Osteocyte (in vitro differentiated cells): ENCODE results near the gene KRTAP29-1. TPM values are rescaled to one million over a fixed set of nuclear protein-coding genes. Genes with fewer than 3 reads are reported as not detected.

Experiments
- DNase-seq: peaks from one replicate; pipeline ENCODE4 v3.0.0; 2021; ENCODE audit warnings: mixed read lengths; ENCODE audit not compliant: unreplicated experiment; ENCODE audit errors: extremely low spot score
- H3K27ac Mint-ChIP-seq: one replicate; pipeline ENCODE4 v1.8.0; 2021; ENCODE audit warnings: mild to moderate bottlenecking, mixed read lengths; ENCODE audit not compliant: unreplicated experiment
- H3K27me3 Mint-ChIP-seq: one replicate; pipeline ENCODE4 v1.8.0; 2021; ENCODE audit warnings: mixed read lengths; ENCODE audit not compliant: unreplicated experiment
- H3K36me3 Mint-ChIP-seq: one replicate; pipeline ENCODE4 v1.8.0; 2021; ENCODE audit warnings: mixed read lengths; ENCODE audit not compliant: unreplicated experiment
- H3K4me1 Mint-ChIP-seq: one replicate; pipeline ENCODE4 v1.8.0; 2021; ENCODE audit warnings: mixed read lengths; ENCODE audit not compliant: unreplicated experiment
- H3K4me3 Mint-ChIP-seq: one replicate; pipeline ENCODE4 v1.8.0; 2021; ENCODE audit warnings: mild to moderate bottlenecking, moderate library complexity, mixed read lengths; ENCODE audit not compliant: unreplicated experiment
- H3K9me3 Mint-ChIP-seq: one replicate; pipeline ENCODE4 v1.8.0; 2021; ENCODE audit warnings: mixed read lengths; ENCODE audit not compliant: unreplicated experiment
- CTCF ChIP-seq: fragments of 200-600 bp; sonication (generic); IDR thresholded peaks from 2 replicates; pipeline ENCODE4 v1.5.0; 2021; ENCODE audit warnings: antibody characterized with exemption, mild to moderate bottlenecking, moderate library complexity
- total RNA-seq: library from RNA; stranded (reverse); gene quantifications from 2 replicates; pipeline ENCODE4 v1.2.1, GENCODE V29; 2021

KRTAP29-1 gene
- total RNA-seq, 1 donor from 2014 or later, result not detected

GRCh38 chr17:41304091-41304490 is 1.4 kb upstream of the KRTAP29-1 start:
- no peak for TF ChIP-seq CTCF
- no peak overlapping the region for H3K4me3 Mint-ChIP-seq

DNA sequence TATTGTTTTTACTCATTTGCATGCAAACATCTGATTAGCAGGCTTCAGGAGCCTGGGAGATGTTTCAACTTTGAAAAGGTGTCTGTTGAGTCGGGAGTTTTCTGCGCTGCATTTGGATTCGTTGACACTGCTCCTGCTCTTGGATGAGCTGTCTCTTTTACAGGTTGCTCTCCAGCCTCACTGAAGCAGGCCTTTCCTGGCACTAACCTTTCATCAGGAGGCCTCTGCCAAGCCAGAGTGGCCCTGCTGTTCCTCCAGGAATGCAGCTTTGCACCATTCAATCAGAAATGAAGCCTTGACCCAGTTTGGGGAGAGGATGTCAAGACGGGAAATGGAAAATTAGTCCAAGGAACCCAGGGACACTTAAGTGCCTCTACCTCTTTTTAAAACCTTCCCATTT is 330 bp upstream of the KRTAP29-1 start:
- Mint-ChIP-seq H3K9me3 (no peaks in the 10 kb centered on the region), H3K4me3 (no peak overlapping the region), H3K4me1 (peaks cover 9% of the 10 kb centered on the region), H3K27ac (no peak overlapping the region), H3K36me3 (no peaks in the 10 kb centered on the region), H3K27me3 (no peaks in the 10 kb centered on the region)
- no peak for TF ChIP-seq CTCF
- no peak for DNase-seq

More at GRCh38 chr17:41304091-41304490, 1.4 kb upstream of the KRTAP29-1 start:
- H3K27ac Mint-ChIP-seq, result no peak overlapping the region
- H3K27me3 Mint-ChIP-seq, result no peaks in the 10 kb centered on the region
- no peaks in the 10 kb centered on the region for H3K36me3 Mint-ChIP-seq
- H3K4me1 Mint-ChIP-seq, result peaks cover 14% of the 10 kb centered on the region
- no peak for DNase-seq
- no peaks in the 10 kb centered on the region for H3K9me3 Mint-ChIP-seq

GRCh38 chr17:41301204-41301790 is 1.4 kb downstream of the KRTAP29-1 start:
- H3K4me1 Mint-ChIP-seq, result no peaks in the 10 kb centered on the region
- DNase-seq, result no peak

DNA sequence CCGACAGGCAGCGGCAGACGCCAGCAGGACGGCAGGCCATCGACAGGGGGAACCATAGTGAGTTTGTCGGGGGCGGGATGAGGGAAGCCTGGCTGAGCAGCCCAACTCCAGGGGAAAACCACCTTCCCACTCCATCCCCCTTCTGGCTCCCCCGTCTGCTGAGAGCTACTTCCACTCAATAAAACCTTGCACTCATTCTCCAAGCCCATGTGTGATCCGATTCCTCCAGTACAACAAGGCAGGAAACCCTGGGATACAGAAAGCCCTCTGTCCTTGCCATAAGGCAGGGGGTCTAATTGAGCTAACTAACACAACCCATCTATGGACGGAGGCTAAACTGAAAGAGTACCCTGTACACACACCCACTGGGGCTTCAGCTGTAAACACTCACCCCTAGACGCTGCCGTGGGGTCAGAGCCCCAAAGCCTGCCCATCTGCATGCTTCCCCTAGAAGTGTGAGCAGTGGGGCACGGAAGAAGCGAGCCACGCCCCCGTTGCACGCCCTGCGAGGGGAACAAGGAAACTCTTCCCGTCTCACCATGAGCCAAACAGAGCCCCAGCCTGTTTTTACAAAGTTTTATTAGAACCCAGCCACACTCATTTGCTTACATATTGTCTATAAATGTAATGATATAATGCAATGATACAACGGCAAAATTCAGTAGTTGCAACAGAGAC is 4.1 kb downstream of the KRTAP29-1 start:
- Mint-ChIP-seq H3K27me3 (no peaks in the 10 kb centered on the region), H3K9me3 (no peaks in the 10 kb centered on the region), H3K27ac (no peak overlapping the region), H3K36me3 (no peaks in the 10 kb centered on the region), H3K4me3 (no peak overlapping the region), H3K4me1 (no peaks in the 10 kb centered on the region)
- TF ChIP-seq CTCF, result no peak
- no peak for DNase-seq

More at GRCh38 chr17:41301204-41301790, 1.4 kb downstream of the KRTAP29-1 start:
- H3K9me3 Mint-ChIP-seq, result no peaks in the 10 kb centered on the region
- H3K4me3 Mint-ChIP-seq, result no peak overlapping the region
- H3K27me3 Mint-ChIP-seq, result no peaks in the 10 kb centered on the region
- H3K27ac Mint-ChIP-seq, result no peak overlapping the region
- TF ChIP-seq CTCF, result no peak
- H3K36me3 Mint-ChIP-seq, result no peaks in the 10 kb centered on the region

DNA sequence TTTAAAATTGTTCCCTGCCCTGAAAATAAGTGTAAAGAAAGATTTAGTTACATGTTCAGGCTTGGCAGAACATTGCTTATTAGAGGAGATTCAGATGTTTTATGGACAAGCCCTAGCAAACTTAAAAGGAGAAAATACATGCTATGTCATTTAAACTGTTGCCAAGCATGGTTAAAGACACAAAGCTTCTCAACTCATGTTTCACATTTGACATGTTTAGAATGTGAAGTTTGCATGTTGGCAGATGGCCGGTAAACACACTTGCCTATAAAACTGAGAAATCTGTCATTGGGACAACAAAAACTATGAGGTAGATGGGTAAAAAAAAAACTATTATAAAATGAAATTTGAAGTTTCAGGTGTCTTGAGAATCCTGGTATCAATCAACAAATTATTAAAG is 5.8 kb downstream of the KRTAP29-1 start:
- no peak overlapping the region for H3K4me3 Mint-ChIP-seq
- no peaks in the 10 kb centered on the region for H3K9me3 Mint-ChIP-seq
- DNase-seq, result no peak
- no peak for TF ChIP-seq CTCF
- no peaks in the 10 kb centered on the region for H3K4me1 Mint-ChIP-seq
- H3K27me3 Mint-ChIP-seq, result no peaks in the 10 kb centered on the region
- no peak overlapping the region for H3K27ac Mint-ChIP-seq
- H3K36me3 Mint-ChIP-seq, result no peaks in the 10 kb centered on the region
